CD4-positive, alpha-beta memory T cell (primary cell): ENCODE measurements around the gene KRT73. TPM values are rescaled to one million over a fixed set of nuclear protein-coding genes. Genes with fewer than 3 reads are reported as not detected.

Experiments used
- CTCF ChIA-PET: fragments of 350-600 bp; sonication (Branson Sonifier 250); formaldehyde crosslinking; loops from one replicate; lab custom pipeline; 2021; ENCODE audit warnings: inconsistent platforms; ENCODE audit not compliant: partially characterized antibody; lab: Charles Lee
- POLR2A ChIA-PET: fragments of 350-600 bp; sonication (Branson Sonifier 250); formaldehyde crosslinking; loops from one replicate; lab custom pipeline; 2021; ENCODE audit not compliant: partially characterized antibody; lab: Charles Lee
- DNase-seq, 5 donors: peaks; one replicate each; pipeline versions ENCODE4 v3.0.0 to v3.0.0-alpha.2; 2020 to 2022; ENCODE audit warnings: mixed read lengths in 1 of 5
- H3K27ac ChIP-seq: one replicate; pipeline ENCODE4 v1.7.0; 2013; ENCODE audit warnings: low read depth, low read length
- H3K27me3 ChIP-seq: 2 replicates; pipeline ENCODE4 v1.7.0; 2013; ENCODE audit warnings: mild to moderate bottlenecking, low read length, moderate library complexity; ENCODE audit not compliant: insufficient read depth
- H3K36me3 ChIP-seq: 2 replicates; pipeline ENCODE4 v1.7.0; 2013; ENCODE audit warnings: mild to moderate bottlenecking, low read length, moderate library complexity; ENCODE audit not compliant: insufficient read depth
- H3K4me1 ChIP-seq: 2 replicates; pipeline ENCODE4 v1.7.0; 2013; ENCODE audit warnings: mild to moderate bottlenecking, low read length, moderate library complexity; ENCODE audit not compliant: insufficient read depth
- H3K4me3 ChIP-seq, 2 donors: one replicate each; pipeline ENCODE4 v1.7.0; 2013; ENCODE audit warnings: low read length in 2 of 2, mild to moderate bottlenecking in 1 of 2
- H3K9me3 ChIP-seq, 2 donors: one replicate each; pipeline ENCODE4 v1.7.0; 2013; ENCODE audit warnings: low read length in 2 of 2, control low read depth in 1 of 2; ENCODE audit not compliant: control insufficient read depth in 1 of 2
- H3K27ac Mint-ChIP-seq, 7 donors: one replicate each; pipeline ENCODE4 v1.8.0; 2020 to 2021; ENCODE audit warnings: mixed read lengths in 7 of 7, mild to moderate bottlenecking in 6 of 7, inconsistent platforms in 3 of 7, moderate library complexity in 3 of 7
- H3K27me3 Mint-ChIP-seq, 2 donors: one replicate each; pipeline ENCODE4 v1.8.0; 2020 to 2021; ENCODE audit warnings: mixed read lengths in 2 of 2
- H3K36me3 Mint-ChIP-seq, 2 donors: one replicate each; pipeline ENCODE4 v1.8.0; 2020 to 2021; ENCODE audit warnings: mixed read lengths in 2 of 2, inconsistent platforms in 1 of 2, mild to moderate bottlenecking in 1 of 2
- H3K4me1 Mint-ChIP-seq, 4 donors: one replicate each; pipeline ENCODE4 v1.8.0; 2020 to 2021; ENCODE audit warnings: mixed read lengths in 4 of 4, mild to moderate bottlenecking in 1 of 4
- H3K4me3 Mint-ChIP-seq, 8 donors: one replicate each; pipeline ENCODE4 v1.8.0; 2020 to 2021; ENCODE audit warnings: mixed read lengths in 8 of 8, mild to moderate bottlenecking in 7 of 8, moderate library complexity in 6 of 8, inconsistent platforms in 3 of 8
- H3K9me3 Mint-ChIP-seq, 8 donors: one replicate each; pipeline ENCODE4 v1.8.0; 2020 to 2021; ENCODE audit warnings: mixed read lengths in 8 of 8, mild to moderate bottlenecking in 5 of 8, inconsistent platforms in 3 of 8, moderate library complexity in 1 of 8
- intact Hi-C: fragments of 100-400 bp; cut with micrococcal nuclease; formaldehyde crosslinking; loops from one replicate; pipeline ENCODE4 v1.15.1; 2023
- polyA plus RNA-seq, 2 donors: library from polyadenylated mRNA; unstranded; fragments of 300-500 nt; fragmentation: Illumina TruSeq; gene quantifications; one replicate each; pipeline ENCODE4 v1.2.3, GENCODE V29; 2021
- total RNA-seq, 2 experiments: library from RNA; stranded (reverse); gene quantifications; one replicate each; pipeline ENCODE4 v1.2.3, GENCODE V29; 2021

Gene KRT73
- total and polyA plus RNA-seq, 4 experiments from 2014 or later: 1.2 to 6.0 (median 3.5) TPM

GRCh38 chr12:52641468-52641867, 23.1 kb upstream of the KRT73 start:
- H3K9me3 Mint-ChIP-seq: peaks cover 0 to 5% (median 3%) of the 10 kb centered on the region in 8 donors
- H3K4me1 ChIP-seq: peaks cover 35% of the 10 kb centered on the region

DNA sequence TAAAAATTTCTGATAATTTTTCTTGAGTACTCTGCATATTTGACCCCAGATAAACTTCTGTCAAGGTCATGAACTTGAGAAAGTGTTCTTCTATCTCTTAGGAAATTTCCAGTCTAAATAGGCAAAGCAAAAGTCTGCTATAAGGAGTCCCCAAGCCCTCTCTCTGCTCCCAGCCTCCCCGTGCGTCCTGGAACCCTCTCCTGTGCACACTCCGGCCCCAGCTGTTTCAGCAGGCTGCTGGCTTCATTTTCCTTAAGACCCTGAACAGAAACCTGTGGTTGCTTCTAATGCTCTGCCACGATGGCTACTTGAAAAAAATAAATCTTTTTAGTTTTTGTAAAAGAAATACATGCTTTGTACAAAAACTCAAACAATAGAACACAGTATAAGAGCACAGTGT, 18.9 kb upstream of the KRT73 start:
- Histone ChIP-seq H3K4me1 (peaks cover 10% of the 10 kb centered on the region), H3K27ac (no peak overlapping the region), H3K36me3 (no peaks in the 10 kb centered on the region), H3K27me3 (no peaks in the 10 kb centered on the region), H3K9me3 (no peaks in the 10 kb centered on the region), H3K4me3 (no peak overlapping the region)
- Mint-ChIP-seq H3K27ac (no peak overlapping the region), H3K27me3 (peaks cover 3 to 7% of the 10 kb centered on the region in 2 donors), H3K4me3 (no peak overlapping the region), H3K4me1 (peaks cover 6 to 38% (median 23%) of the 10 kb centered on the region in 4 donors), H3K9me3 (peaks cover 0 to 2% (median 0%) of the 10 kb centered on the region in 8 donors), H3K36me3 (no peaks in the 10 kb centered on the region)
- intact Hi-C loops: no loop called here
- ChIA-PET POLR2A (no interaction called here), CTCF (no interaction called here)
- DNase-seq: no peak

More at GRCh38 chr12:52641468-52641867, 23.1 kb upstream of the KRT73 start:
- H3K36me3 Mint-ChIP-seq: peaks cover 4 to 7% of the 10 kb centered on the region in 2 donors
- H3K36me3 ChIP-seq: no peaks in the 10 kb centered on the region
- intact Hi-C loops: no loop called here
- H3K27ac Mint-ChIP-seq: peak overlapping the region in 4 of 7 donors; percentile 20 to 86 (median 62)
- no peak overlapping the region for H3K4me3 ChIP-seq
- H3K27ac ChIP-seq: no peak overlapping the region
- POLR2A ChIA-PET: interaction anchor here (0.7 to 1.6 kb wide), 3 partner anchors 8 to 29 kb away, joined by 3 to 8 read pairs (median 3); no protein-coding TSS in a partner anchor
- H3K4me1 Mint-ChIP-seq: peaks cover 17 to 54% (median 30%) of the 10 kb centered on the region in 4 donors
- H3K4me3 Mint-ChIP-seq: peak overlapping the region in 2 of 8 donors; percentile 44 to 50
- H3K27me3 ChIP-seq: no peaks in the 10 kb centered on the region
- H3K9me3 ChIP-seq: no peaks in the 10 kb centered on the region
- DNase-seq: no peak
- peaks cover 2 to 9% of the 10 kb centered on the region in 2 donors for H3K27me3 Mint-ChIP-seq
- CTCF ChIA-PET: interaction anchor here (0.9 to 1.5 kb wide), 2 partner anchors 8 to 12 kb away, joined by 3 to 4 read pairs; no protein-coding TSS in a partner anchor

GRCh38 chr12:52636592-52637258, 18.4 kb upstream of the KRT73 start:
- POLR2A ChIA-PET: no interaction called here
- Mint-ChIP-seq H3K27ac (no peak overlapping the region), H3K36me3 (no peaks in the 10 kb centered on the region), H3K4me1 (peaks cover 6 to 39% (median 24%) of the 10 kb centered on the region in 4 donors), H3K9me3 (peaks cover 0 to 2% (median 0%) of the 10 kb centered on the region in 8 donors), H3K4me3 (no peak overlapping the region), H3K27me3 (peaks cover 3 to 7% of the 10 kb centered on the region in 2 donors)
- Histone ChIP-seq H3K36me3 (no peaks in the 10 kb centered on the region), H3K4me3 (no peak overlapping the region), H3K9me3 (no peaks in the 10 kb centered on the region), H3K4me1 (peaks cover 10% of the 10 kb centered on the region), H3K27ac (no peak overlapping the region), H3K27me3 (no peaks in the 10 kb centered on the region)
- intact Hi-C loops: no loop called here
- CTCF ChIA-PET: no interaction called here
- DNase-seq: no peak

DNA sequence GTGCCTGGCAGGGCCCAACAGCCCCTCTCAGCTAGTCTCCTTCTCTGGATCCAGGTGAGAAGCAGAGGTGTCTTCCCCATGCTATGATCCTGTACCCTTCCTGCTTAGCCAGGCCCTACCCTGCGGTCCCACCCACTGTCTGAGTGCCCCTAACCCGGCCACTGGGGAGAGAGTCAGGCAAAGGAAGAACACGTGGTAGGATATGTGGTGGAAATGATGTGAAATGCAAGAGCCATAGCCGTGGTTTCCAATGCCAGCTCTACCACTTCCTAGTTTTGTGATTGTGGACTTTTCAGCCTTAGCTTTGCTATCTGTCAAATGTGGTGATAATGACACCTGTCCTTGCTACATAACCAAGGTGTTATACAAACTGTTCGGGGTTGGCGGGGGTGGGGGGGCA, 17.8 kb upstream of the KRT73 start:
- ChIA-PET CTCF (no interaction called here), POLR2A (no interaction called here)
- no peaks in the 10 kb centered on the region for H3K36me3 ChIP-seq
- H3K9me3 ChIP-seq: no peaks in the 10 kb centered on the region
- H3K27me3 ChIP-seq: no peaks in the 10 kb centered on the region
- H3K27ac ChIP-seq: no peak overlapping the region
- peaks cover 10% of the 10 kb centered on the region for H3K4me1 ChIP-seq
- H3K27ac Mint-ChIP-seq: no peak overlapping the region
- intact Hi-C loops: no loop called here
- peaks cover 6 to 39% (median 22%) of the 10 kb centered on the region in 4 donors for H3K4me1 Mint-ChIP-seq
- peaks cover 3 to 7% of the 10 kb centered on the region in 2 donors for H3K27me3 Mint-ChIP-seq
- no peak overlapping the region for H3K4me3 ChIP-seq
- no peaks in the 10 kb centered on the region for H3K36me3 Mint-ChIP-seq
- peaks cover 0 to 2% (median 0%) of the 10 kb centered on the region in 8 donors for H3K9me3 Mint-ChIP-seq
- H3K4me3 Mint-ChIP-seq: no peak overlapping the region
- no peak for DNase-seq

DNA sequence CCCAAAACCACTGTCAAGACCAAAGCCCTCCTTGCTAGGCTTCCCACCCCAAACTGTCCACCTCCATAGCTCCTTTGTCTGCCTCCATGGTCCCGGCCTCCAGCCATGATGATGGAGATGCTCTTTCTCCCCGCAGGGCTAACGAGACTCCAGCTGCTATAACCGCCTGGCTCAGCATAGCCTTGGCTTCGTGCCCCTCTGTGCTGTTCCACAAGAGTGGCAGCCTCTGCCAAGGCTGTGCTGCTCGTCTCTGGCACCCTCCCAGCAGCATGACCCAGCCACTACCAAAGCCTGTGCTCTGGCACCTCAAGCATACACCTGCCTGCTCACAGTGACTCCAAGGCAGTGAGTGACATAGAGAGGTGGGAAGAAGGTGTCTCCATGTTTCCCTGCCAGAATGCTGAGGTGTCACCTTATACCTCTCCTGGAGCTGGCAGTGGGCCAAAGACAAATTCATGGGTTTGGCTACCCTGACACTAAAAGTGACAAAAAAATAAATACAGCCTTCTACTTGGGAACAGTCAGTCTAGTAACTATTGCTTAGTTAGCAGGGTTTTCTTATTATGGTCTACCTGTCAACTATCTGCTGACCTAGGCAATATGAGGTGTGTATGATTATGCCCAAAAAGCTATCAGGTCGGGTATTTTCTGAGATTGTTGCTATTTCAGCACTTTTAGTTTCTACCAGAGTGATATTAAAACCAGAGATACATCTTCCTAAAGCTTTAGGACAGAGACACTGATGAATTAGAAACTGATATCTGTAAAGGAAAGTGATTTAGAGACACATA, 16.1 kb upstream of the KRT73 start:
- Mint-ChIP-seq H3K9me3 (peaks cover 0 to 1% (median 0%) of the 10 kb centered on the region in 8 donors), H3K4me1 (peaks cover 12 to 52% (median 33%) of the 10 kb centered on the region in 4 donors), H3K27me3 (peaks cover 3% of the 10 kb centered on the region in 2 donors), H3K36me3 (no peaks in the 10 kb centered on the region), H3K4me3 (peak overlapping the region in 1 of 8 donors; percentile 54), H3K27ac (peak overlapping the region in 5 of 7 donors; percentile 28 to 85 (median 54))
- H3K4me3 ChIP-seq: no peak overlapping the region
- no peaks in the 10 kb centered on the region for H3K9me3 ChIP-seq
- ChIA-PET POLR2A (interaction anchor here (1.0 to 5.1 kb wide), 3 partner anchors 11 to 18 kb away, joined by 3 to 20 read pairs (median 4); no protein-coding TSS in a partner anchor), CTCF (interaction anchor here (0.6 to 2.2 kb wide), 5 partner anchors 13 to 51 kb away, joined by 3 to 20 read pairs (median 4); no protein-coding TSS in a partner anchor)
- H3K27me3 ChIP-seq: no peaks in the 10 kb centered on the region
- H3K27ac ChIP-seq: no peak overlapping the region
- intact Hi-C loops: no loop called here
- H3K36me3 ChIP-seq: no peaks in the 10 kb centered on the region
- DNase-seq: no peak
- H3K4me1 ChIP-seq: peaks cover 21% of the 10 kb centered on the region

- Histone ChIP-seq H3K27me3 (no peaks in the 10 kb centered on the region), H3K36me3 (no peaks in the 10 kb centered on the region), H3K27ac (no peak overlapping the region), H3K4me3 (no peak overlapping the region), H3K4me1 (peaks cover 21% of the 10 kb centered on the region), H3K9me3 (no peaks in the 10 kb centered on the region)
- CTCF ChIA-PET: interaction anchor here (0.8 to 2.2 kb wide), 11 partner anchors 8 to 237 kb away, joined by 3 to 20 read pairs (median 4); no protein-coding TSS in a partner anchor
- peaks cover 1 to 3% of the 10 kb centered on the region in 2 donors for H3K27me3 Mint-ChIP-seq
- peaks cover 0 to 2% (median 0%) of the 10 kb centered on the region in 8 donors for H3K9me3 Mint-ChIP-seq
- peaks cover 14 to 57% (median 34%) of the 10 kb centered on the region in 4 donors for H3K4me1 Mint-ChIP-seq
- peak overlapping the region in 5 of 8 donors; percentile 1 to 58 (median 44) for H3K4me3 Mint-ChIP-seq
- intact Hi-C loops: no loop called here
- peak in 4 of 5 donors; percentile 21 to 40 (median 28) for DNase-seq
- POLR2A ChIA-PET: interaction anchor here (1.0 to 5.1 kb wide), 6 partner anchors 9 to 23 kb away, joined by 3 to 20 read pairs (median 6); no protein-coding TSS in a partner anchor
- no peaks in the 10 kb centered on the region for H3K36me3 Mint-ChIP-seq
- peak overlapping the region in 5 of 7 donors; percentile 13 to 92 (median 39) for H3K27ac Mint-ChIP-seq
These were observed 15.0 kb upstream of the KRT73 start for GRCh38 chr12:52633383-52633782.
